ENCODE measurements around the gene SKA2.
"Not testable (repeated sequence)": the region's sequence is repeated elsewhere in the genome, so short reads cannot be mapped to it uniquely, and the experiment has no call there.

Gene SKA2

DNA sequence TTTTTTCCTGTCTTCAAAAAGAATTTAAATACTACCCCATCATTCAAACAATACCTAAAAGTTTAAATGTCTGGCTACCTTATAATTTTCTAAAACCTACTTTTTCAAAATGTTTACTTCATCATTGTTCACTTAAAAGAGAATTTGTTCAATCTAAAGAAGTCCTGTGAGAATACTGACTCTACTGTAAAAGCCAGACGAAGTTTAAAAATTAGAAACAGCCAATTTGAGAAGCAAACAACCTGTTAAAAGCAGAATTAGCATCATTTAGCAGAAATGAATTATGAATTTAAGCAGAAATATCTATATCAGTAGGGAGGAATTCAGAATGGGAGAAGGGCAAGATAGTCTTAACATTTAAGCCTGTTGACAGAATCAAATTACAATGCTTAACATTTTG is 2.1 kb downstream of the SKA2 start:
- in situ Hi-C loops (cut with HindIII; ENCODE audit: low sequenced_read_pairs) = no loop called here

DNA sequence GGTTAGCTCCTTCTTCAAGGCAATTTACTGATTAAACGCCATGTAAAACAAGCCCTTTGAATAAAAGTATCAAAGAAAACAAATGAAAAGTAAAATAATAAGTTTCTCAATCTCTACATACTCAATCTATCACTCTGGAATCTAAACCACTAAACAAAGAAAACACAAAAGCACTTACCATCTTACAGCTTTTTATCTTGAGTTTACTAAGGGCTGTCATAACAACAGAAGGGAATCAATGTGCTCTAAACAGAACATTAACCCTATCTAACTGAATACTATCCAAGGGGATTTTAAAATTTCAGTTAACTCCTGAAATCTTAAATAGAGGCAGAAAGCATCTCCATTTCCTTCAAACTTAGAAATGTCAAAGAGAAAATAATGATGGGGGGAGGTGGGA is 3.4 kb downstream of the SKA2 start:
- in situ Hi-C loops (cut with HindIII; ENCODE audit: low sequenced_read_pairs) = no loop called here

DNA sequence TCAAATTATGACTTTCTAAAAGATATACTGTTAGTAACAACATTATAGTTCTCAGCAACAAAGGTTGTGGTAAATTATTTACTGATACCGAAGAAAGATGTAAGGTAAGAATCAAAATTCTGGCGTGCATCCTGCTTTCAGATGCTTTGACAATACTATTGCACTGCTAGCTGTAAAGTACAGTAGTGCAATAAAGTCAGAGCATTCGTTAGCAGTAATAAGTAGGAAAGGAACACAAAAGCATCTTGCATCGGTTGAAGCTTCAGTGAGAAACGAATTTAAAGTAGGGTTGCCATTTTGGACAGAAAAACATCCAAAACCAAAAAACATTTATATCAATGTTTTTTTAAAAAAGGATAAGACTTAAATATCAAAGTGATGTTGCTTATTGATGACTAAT is 4.0 kb downstream of the SKA2 start:
- in situ Hi-C loops (cut with HindIII; ENCODE audit: low sequenced_read_pairs) = no loop called here

DNA sequence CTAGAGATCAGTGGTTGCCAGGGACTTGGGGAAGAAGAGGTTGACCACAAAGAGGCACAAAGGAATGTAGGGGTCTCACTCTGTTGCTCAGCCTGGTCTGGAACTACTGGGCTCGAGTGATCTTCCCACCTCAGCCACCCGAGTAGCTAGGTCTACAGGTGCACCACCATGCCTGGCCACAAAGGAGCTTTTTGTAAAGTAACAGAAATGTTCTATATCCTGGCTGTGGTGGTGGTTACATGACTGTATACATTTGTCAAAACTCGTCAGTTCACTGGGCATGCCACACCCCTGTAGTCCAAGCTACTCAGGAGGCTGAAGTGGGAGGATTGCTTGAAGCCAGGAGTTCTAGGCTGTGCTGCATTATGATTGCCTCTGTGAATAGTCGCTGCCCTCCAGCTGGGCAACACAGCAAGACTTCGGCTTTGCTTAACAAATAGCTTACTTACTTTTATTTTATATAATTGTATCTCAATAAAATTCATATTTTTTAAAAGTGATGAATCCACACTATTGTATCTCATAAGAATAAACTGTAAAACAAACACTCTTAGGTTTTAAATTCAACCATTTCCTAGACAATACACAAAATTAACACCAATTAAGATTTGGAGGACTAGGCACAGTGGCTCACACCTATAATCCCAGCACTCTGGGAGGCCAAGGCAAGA is 5.0 kb downstream of the SKA2 start:
- in situ Hi-C loops (cut with HindIII; ENCODE audit: low sequenced_read_pairs) = no loop called here

DNA sequence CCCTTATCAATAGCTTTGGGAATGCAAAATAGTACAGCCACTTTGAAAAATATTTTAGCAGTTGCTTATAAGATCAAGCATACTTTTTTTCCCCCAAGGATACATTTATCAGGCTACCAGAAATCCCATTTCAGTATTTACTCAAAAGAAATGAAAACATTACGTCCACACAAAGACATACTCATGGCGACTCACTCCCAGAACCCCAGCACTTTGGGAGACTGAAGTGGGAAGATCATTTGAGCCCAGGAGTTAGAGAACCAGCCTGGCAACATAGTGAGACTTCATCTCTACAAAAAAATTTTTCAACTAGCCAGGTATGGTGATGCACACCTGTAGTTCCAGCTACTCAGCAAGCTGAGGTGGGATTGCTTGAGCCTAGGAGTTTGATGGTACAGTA is 5.9 kb downstream of the SKA2 start:
- in situ Hi-C loops (cut with HindIII; ENCODE audit: low sequenced_read_pairs) = no loop called here

DNA sequence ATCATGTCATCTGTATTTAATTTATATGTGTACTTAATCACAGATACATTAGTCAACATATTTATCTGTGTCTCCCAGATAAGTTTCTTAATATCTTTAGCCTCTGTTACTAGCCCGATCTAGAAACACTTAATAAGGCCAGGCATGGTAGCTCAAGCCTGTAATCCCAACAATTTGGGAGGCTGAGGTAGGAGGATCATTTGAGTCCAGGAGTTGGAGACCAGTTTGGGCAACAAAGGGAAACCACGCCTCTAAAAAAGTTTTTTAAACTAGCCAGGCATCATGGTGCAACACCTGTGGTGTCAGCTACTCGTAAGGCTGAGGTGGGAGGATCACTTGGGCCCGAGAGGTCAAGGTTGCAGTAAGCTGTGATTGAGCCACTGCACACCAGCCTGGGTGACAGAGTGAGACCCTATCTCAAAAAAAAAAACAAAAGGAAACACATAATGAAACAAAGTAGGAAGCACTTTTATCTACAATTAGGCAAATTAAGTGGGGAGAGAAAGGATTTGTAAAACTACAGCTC is 9.4 kb downstream of the SKA2 start:
- in situ Hi-C loops (cut with HindIII; ENCODE audit: low sequenced_read_pairs) = no loop called here

DNA sequence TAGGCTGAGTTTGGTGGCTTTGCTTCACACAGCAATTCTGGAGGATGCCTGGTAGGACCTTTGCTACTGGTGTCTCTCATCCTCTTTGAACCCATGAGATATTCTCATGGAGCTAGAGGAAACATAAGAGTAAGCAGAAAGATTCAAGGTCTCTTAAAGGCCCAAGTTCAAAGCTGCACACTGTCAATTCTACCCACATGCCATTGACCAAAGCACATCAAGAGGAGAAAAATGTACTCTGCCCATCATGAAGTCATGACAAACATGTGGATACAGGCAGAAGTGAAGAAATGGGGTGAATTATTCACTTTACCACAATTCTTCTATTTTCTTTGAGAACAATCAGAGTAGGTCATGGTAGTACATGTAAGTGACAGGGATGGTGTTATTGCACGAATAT is 13.1 kb downstream of the SKA2 start:
- in situ Hi-C loops (cut with HindIII; ENCODE audit: low sequenced_read_pairs) = no loop called here

DNA sequence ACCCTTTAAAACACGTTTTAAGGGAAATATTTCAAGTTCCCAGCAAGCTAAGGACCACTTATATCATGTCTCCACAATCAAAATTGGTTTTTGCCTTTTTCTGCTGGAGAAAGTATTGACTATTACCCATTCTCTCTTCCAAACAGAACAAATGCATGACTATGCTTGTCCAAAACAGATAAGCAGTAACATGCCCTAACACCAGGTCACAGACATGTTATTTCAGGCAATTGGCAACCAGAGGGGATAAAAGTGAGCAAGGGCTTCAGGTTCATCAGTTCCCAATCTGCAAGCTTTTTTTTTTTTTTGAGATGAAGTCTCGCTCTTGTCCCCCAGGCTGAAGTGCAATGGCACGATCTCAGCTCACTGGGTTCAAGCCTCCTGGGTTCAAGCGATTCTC is 15.0 kb downstream of the SKA2 start:
- in situ Hi-C loops (cut with HindIII; ENCODE audit: low sequenced_read_pairs) = no loop called here

DNA sequence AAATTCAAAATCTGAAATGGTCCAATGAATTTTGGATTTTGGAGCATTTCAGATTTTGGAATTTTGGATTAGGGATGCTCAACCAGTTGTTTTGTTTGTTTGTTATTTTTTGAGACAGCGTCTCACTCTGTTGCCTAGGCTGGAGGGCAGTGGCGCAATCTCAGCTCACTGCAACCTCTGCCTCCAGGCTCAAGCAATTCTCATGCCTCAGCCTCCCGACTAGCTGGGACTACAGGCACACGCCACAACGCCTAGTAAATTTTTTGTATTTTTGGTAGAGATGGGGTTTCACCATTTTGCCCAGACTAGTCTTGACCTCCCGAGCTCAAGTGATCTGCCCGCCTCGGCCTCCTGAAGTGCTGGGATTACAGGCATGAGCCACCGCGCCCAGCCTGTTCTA is 16.6 kb downstream of the SKA2 start:
- in situ Hi-C loops (cut with HindIII; ENCODE audit: low sequenced_read_pairs) = not testable (repeated sequence)

DNA sequence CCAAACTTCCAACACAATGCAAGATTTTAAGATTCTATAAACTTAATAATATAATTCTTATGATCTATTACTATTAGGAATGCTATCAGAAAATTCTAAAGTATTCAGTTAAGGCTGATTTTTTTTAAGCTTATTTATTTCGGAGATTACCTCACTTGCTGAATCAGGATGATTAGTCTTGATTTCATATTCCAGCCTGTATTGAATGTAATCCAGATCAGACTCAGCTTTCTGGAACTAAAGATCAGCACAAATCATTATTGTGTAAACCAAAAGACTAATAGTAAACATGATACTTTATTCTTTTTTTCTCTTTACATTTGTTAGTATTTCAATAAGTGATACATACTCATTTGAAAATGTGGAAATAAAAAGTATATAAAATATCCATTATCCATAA is 23.9 kb downstream of the SKA2 start:
- in situ Hi-C loops (cut with HindIII; ENCODE audit: low sequenced_read_pairs) = no loop called here

DNA sequence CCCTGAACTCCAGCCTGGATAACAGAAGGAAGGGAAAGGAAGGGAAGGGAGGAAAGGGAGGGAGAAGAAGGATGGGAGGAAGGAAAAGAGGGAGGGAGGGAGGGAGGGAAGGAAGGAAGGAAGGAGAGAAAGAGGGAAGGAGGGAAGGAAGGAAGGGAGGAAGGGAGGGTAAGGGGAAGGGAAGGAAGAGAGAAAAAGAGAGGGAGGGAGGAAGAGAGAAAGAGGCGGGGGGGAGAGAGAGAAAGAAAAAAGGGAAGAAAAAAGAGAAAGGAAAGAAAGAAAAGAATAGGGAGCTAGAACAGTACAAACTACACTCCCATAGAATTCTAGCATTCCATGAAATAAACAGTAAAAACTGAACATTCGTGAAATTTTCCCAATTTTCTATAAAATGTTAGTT is 25.2 kb downstream of the SKA2 start:
- in situ Hi-C loops (cut with HindIII; ENCODE audit: low sequenced_read_pairs) = no loop called here

DNA sequence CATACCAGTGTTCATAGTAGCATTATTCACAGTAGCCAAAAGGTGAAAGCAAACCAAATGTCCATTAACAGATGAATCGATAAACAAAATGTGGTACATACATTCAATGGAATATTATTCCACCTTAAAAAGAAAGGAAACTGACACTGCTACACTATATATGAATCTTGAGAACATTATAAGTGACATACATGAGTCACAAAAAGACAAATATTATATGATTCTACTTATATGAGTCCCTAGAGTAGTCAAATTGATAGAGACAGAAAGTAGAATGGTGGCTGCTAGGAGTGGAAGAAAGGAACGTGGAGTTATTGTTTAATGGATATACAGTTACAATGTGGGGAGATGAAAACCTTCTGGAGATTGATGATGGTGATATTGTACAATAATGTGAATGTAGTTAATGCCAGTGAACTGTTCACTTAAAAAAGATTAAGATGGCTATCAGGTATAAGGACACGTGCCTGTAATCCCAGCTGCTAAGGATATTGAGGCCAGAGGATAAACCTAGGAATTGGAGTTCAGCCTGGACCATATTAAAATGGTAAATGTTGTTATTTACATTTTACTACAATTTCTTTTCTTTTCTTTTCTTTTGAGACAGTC is 28.1 kb downstream of the SKA2 start:
- in situ Hi-C loops (cut with HindIII; ENCODE audit: low sequenced_read_pairs) = no loop called here

DNA sequence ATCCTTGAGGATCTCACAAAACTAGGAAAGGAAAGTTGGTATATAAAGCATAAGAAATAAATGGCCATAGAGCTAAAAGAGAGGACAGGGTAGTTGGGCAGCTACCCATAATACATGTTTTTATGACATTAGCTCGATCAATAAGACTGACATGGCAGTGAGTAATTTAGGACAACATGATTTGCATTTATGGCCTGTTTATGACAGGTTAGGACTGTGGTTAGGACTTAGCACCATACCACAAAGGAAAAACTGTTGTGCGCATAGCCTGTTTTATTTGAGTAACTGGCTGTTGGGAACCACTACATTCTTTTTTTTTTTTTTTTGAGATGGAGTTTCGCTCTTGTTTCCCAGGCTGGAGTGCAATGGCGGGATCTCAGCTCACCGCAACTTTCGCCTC is 30.3 kb downstream of the SKA2 start:
- in situ Hi-C loops (cut with HindIII; ENCODE audit: low sequenced_read_pairs) = no loop called here

DNA sequence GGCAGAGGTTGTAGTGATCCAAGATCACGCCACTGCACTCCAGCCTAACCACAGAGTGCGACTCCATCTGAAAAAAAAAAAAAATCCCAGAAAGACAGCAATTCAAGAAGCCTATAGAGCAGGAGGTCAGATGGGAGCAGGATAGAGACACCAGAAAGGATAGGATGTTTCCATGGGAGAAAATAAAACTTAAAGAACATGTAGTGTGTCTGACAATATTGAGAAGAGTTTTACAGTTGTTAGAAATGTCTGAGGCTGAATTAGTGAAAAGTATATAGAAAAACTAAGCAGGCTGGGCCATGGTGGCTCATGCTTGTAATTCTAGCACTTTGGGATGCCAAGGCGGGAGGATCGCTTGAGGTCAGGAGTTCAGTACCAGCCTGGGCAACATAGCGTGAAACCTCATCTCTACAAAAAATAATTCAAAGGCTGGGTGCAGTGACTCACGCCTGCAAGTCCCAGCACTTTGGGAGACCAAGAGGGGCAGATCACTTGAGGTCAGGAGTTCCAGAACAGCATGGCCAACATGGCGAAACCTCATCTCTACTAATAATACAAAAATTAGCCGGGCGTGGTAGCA is 33.0 kb downstream of the SKA2 start:
- in situ Hi-C loops (cut with HindIII; ENCODE audit: low sequenced_read_pairs) = no loop called here

DNA sequence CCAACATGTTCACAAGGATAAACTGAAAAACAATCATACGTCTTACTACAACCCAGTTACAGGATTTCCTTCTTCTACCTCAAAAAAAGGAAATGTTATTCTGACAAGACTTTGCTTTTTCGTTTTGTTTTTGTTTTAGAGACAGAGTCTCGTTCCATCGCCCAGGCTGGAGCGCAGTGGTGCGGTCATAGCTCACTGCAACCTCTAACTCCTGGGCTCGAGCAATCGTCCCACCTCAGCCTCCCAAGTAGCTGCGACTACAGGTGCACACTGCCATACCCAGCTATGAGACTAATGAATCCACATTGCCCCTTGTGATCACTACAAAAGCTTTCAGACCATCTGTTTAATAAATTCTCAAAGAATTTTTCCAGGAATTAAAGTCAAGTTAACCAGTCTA is 39.5 kb downstream of the SKA2 start:
- in situ Hi-C loops (cut with HindIII; ENCODE audit: low sequenced_read_pairs) = no loop called here

DNA sequence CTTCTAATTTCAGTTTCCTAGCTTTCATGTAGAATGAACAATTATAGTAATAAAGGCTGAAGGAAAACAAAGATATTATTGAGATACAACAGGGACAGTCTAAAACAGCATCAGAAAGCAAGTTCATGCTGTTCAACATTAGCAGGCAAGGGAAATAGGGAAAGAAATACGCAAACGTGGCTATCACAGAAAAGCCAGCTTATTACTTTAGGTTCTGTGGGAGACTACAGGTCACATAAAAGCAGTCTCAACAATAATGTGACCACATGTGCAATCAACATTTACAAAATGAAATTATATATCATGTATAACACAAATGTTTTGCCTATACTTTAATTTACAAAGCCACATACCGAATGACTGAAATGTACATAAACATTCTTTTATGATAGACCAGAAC is 43.4 kb downstream of the SKA2 start:
- in situ Hi-C loops (cut with HindIII; ENCODE audit: low sequenced_read_pairs) = no loop called here

DNA sequence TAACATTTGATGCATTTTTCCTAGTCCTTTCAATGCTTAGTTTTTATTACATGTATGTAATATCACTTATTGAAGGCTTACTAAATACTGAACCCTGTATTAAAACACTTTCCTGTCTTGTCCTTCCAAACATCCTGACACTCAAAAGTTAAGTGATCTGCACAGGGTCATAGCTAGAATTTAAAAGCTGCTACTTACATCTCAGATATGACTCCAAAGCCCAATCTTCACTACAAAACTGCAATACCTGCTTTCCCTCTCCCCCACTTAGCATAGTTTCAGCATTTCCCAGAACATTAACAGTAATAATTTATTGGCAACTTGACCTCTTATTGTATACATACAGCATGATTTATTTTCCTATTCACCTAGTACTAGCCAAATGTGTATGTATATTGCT is 44.0 kb downstream of the SKA2 start:
- in situ Hi-C loops (cut with HindIII; ENCODE audit: low sequenced_read_pairs) = no loop called here

DNA sequence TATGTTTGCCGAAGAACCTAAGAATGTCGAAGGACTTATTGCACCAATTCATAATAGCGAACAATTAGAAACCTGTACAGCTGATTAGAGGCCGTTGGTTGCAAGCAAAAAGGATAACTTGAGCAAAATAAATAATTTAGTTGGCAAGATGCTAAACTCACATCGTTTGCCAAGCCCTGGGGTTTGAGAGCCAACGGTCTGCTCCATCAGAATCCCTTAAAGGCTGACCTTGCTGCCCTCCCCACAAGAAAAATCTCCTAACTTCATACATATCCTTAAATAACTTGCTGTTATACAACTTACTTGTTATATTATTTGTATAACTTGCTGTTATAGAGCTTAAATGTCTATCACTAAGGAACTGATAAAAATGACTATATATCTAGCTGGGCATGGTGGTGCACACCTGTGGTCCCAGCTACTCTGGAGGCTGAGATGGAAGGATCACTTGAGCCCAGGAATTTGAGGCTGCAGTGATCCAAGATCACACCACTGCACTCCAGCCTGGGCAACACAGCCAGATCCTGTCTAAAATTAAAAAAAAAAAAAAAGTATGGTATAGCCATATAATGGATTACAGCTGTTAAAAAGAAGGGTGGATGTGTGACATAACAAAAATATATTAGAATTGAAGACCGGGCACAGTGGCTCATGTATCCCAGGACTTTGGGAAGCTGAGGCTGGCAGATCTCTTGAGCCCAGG is 46.4 kb downstream of the SKA2 start:
- in situ Hi-C loops (cut with HindIII; ENCODE audit: low sequenced_read_pairs) = no loop called here

DNA sequence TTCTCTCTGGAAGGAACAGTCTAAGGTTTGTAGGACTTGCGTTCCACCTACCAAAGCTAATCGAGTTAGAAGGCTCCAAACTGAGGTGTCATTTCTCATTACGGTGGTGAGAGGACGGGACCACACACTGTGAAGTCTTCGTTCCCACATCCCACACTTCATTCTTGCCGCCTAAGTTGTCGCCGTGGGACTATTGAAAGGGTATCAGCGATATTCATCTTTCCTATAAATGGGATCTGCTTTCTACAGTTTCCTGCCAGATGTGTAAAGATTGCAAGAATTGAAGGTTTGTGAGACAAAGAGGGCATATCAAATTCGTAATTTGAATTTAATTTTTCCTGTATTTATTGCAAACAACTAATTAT is 47.7 kb downstream of the SKA2 start:
- in situ Hi-C loops (cut with HindIII; ENCODE audit: low sequenced_read_pairs) = no loop called here

DNA sequence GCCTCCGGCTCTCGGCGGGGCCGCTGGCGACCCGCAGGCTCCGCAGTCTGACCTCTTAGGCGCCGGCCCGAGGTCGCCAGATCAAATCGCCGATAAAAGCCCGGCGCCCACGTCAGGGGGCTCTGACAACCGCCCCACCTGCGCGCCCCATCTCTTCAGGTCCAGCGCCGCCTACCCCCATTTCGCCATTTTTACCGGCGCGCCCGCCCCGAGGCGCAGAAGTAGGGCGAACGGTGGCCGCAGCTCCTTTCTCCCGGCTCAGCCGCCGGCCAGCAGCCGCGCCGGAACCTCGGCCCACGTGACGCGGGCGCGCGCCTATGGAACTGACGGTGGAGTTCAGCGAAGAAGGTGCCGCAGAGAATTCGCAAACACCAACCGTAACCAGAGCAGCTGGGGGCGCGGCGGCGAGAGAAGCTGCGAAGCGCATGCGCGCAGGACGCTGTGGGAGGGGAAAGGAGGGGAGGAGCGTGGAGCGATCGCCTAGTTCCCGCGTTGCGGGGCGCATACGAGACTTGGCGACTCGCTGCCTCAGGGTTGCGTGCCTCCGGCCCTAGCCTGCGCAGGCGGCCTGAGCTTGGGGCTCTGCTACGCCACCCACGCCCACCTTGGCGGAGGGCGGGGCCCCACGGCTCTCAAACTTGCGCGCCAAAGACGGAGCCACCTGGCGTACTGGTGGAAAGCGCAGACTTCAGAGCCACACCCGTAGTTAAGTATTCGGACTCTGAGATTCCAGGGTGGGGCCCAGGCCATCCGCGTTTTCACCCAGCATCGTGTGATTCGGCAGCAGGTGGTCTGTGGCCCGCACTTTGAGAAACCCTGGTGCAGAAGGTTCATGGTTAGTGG is 48.3 kb downstream of the SKA2 start, which contains the start of gene TRIM37:
Gene TRIM37 (minus strand): TSS at position 418 of the 843 bp plus-strand sequence. CDS start 419 bp downstream, outside the sequence.
- in situ Hi-C loops (cut with HindIII; ENCODE audit: low sequenced_read_pairs) = no loop called here

Measured in DLD1 (cell line).